ENCODE measurements around the gene CAPN1. TPM values are rescaled to one million over a fixed set of nuclear protein-coding genes. Genes with fewer than 3 reads are reported as not detected.

Gene CAPN1
- total and polyA plus RNA-seq, 9 of the 15 experiments (the other 6 are each of a cell fraction or from before 2014, with no cell fraction given) = 3.5 to 199 (median 61.6) TPM

GRCh38 chr11:65150509-65151299 lies 31.0 kb upstream of the CAPN1 start (continued):
- TF ChIP-seq FOXA1 (IDR thresholded peaks at IDR 0.05; ENCODE audit: borderline replicate concordance) (no peak), ZNF431 (CRISPR knock-in tag; IDR thresholded peaks at IDR 0.05) (no peak), CCNT2 (IDR thresholded peaks at IDR 0.05; ENCODE audit: borderline replicate concordance, extremely low read depth, insufficient read length, low read depth, low read length) (peak; percentile 32), RBM39 (optimal IDR thresholded peaks at IDR 0.05; ENCODE audit: low read depth, low read length) (no peak), MAFK (IDR thresholded peaks at IDR 0.05; ENCODE audit: low read length) (peak; percentile 69), NR2F6 (CRISPR knock-in tag; IDR thresholded peaks at IDR 0.05) (no peak), HES1 (IDR thresholded peaks at IDR 0.05; ENCODE audit: low read depth) (peak; percentile 71), MBD1 (CRISPR knock-in tag; IDR thresholded peaks at IDR 0.05) (no peak), RBFOX2 (IDR thresholded peaks at IDR 0.05; ENCODE audit: low read depth, low read length) (peak; percentile 57), NFIX (CRISPR knock-in tag; IDR thresholded peaks at IDR 0.05; ENCODE audit: low read depth) (peak; percentile 39; the same call in 1 of the 2 replicates), NONO (IDR thresholded peaks at IDR 0.05; ENCODE audit: low read depth in 2 of 2, low read length in 1 of 2) (no peak), CEBPG (CRISPR knock-in tag; IDR thresholded peaks at IDR 0.05) (no peak), CEBPG (tag; conservative IDR thresholded peaks at IDR 0.05 in 1 of 2, IDR thresholded peaks at IDR 0.05 in 1 of 2) (peak in 1 of 2 experiments; percentile 54; a peak in 1 of 4 replicates), SNIP1 (IDR thresholded peaks at IDR 0.05; ENCODE audit: low read depth) (no peak), SREBF2 (CRISPR knock-in tag; IDR thresholded peaks at IDR 0.05) (no peak), FOS (IDR thresholded peaks at IDR 0.05; ENCODE audit: extremely low read depth, insufficient read length) (no peak), LARP7 (IDR thresholded peaks at IDR 0.05) (no peak), EWSR1 (IDR thresholded peaks at IDR 0.05; ENCODE audit: borderline replicate concordance, low read depth, partially characterized antibody) (no peak), TAF7 (tag; IDR thresholded peaks at IDR 0.05) (no peak)
- TF ChIP-seq, protein P1, sequence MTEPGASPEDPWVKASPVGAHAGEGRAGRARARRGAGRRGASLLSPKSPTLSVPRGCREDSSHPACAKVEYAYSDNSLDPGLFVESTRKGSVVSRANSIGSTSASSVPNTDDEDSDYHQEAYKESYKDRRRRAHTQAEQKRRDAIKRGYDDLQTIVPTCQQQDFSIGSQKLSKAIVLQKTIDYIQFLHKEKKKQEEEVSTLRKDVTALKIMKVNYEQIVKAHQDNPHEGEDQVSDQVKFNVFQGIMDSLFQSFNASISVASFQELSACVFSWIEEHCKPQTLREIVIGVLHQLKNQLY (CRISPR knock-in tag; conservative IDR thresholded peaks at IDR 0.05) = no peak
- TF ChIP-seq, protein P2, sequence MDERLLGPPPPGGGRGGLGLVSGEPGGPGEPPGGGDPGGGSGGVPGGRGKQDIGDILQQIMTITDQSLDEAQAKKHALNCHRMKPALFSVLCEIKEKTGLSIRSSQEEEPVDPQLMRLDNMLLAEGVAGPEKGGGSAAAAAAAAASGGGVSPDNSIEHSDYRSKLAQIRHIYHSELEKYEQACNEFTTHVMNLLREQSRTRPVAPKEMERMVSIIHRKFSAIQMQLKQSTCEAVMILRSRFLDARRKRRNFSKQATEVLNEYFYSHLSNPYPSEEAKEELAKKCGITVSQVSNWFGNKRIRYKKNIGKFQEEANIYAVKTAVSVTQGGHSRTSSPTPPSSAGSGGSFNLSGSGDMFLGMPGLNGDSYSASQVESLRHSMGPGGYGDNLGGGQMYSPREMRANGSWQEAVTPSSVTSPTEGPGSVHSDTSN (CRISPR knock-in tag; IDR thresholded peaks at IDR 0.05; ENCODE audit: low read depth) = no peak
- TF ChIP-seq, protein P2 (tag; conservative IDR thresholded peaks at IDR 0.05; ENCODE audit: low read depth) = peak; percentile 67

Data from K562 (cell line).